HG03558 (cell line): ENCODE data around the gene CDC42EP2.

Experiments
- ATAC-seq: cut with Tn5 transposase; IDR thresholded peaks from one replicate; pipeline ENCODE4 v1.9.1; 2021; ENCODE audit warnings: moderate number of reproducible peaks; ENCODE audit not compliant: unreplicated experiment; ENCODE audit errors: extremely low read depth

CDC42EP2 gene

DNA sequence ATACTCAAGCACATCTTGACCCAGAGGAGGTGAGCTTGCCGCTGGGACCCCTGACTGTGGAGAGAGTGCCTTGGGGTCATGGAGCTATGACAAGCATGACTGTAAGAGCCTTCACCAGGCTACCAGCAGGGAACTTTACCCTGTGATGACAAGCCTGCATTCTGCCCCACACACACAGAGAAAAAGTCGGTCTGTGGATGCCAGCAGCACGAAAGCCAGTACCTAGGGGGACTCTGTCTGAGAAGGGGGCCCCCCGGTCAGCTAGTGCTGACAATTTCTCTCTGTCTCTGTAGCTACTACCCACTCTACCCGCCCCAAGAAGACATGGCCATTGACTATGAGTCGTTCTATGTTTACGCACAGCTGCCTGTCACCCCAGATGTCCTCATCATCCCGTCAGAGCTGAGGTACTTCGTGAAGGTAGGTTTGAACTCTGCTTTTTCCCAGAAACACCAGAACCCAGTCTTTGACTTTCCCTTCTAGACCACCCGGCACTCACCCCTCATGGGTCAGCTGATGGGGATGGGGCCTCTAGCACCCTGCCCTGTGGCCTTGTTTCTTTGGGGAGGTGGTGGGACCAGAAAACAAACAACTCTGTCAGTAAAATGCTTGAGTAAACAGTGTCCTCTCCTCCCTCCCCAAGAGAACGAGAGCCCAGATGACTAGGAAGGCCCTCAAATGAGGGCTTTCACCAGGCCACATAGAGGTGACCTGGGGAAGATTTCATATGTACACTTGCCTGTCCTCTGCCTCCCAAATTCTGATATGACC is 18.9 kb upstream of the CDC42EP2 start:
- no peak for ATAC-seq

GRCh38 chr11:65297026-65297672 is 17.5 kb upstream of the CDC42EP2 start:
- no peak for ATAC-seq

GRCh38 chr11:65298131-65298535 is 16.5 kb upstream of the CDC42EP2 start:
- no peak for ATAC-seq

DNA sequence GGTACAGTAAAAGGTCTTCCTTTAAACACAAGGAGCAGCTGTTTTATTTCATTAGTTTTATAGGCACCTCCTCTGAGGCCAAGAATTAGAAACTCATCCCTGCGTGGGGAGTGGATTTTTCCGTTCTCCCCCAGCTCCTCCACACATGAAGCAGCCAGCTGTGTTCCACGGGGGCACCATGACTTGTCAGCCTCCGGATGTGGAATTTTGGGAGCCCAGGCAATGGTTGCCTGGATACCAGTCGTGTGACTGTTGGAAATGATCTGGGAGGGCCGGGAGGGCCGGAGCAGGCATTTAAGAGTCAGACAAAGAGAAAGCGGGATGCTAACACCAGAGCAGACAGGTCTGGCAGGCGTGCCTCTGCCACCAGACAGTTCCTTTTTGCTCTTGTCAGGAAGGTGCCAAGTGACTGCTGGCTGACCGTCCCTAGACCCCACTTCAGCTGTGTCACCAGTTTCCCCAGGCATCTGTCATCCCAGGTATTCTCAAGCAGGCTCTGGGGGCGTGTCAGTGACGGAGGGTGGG is 15.9 kb upstream of the CDC42EP2 start:
- no peak for ATAC-seq

GRCh38 chr11:65300621-65301275 is 13.9 kb upstream of the CDC42EP2 start:
- ATAC-seq: no peak

DNA sequence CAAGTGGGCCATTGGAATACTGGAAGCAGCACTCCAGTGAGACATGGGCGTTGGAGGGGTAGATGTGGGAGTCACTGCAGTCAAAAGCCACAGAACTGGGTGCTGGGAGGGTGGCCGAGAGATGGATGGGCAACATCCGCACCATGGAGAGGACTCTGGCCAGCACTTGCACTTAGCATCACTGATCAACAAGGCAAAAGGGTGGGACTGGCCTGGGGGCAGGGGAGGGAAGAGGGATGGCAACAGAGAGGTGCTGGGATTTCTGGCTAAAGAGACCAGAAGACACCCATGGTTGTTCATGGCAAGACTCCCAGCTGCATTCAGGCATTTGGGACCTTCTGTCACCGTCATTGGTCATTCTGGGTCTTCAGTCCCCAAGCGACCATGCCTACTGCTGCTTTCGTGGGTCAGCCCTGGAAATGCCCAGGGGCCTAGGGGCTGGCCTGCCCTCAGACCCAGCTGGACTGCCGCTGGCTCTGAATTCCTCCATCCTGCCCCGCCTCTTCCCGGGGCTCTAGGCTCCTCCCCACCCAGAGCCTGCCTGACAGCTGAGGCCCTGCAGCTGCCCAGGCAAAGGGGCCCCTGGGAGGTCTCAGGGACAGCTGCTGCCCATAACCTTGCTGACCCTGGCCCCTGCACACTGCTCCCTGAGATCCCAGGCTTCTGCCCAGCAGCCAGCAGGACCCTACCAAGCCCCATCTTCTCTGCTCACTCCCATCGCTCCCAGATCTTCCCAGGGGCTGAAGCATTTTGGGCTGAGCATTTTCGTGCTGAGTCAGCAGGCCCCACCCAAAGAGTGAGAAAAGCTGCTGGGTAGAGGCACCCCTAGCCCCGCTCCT is 13.0 kb upstream of the CDC42EP2 start:
- ATAC-seq: no peak

GRCh38 chr11:65303555-65303954 is 11.1 kb upstream of the CDC42EP2 start:
- no peak for ATAC-seq

- no peak for ATAC-seq
These were observed 10.6 kb upstream of the CDC42EP2 start for GRCh38 chr11:65304110-65304509.

- ATAC-seq: no peak
These were observed 10.1 kb upstream of the CDC42EP2 start for GRCh38 chr11:65304613-65305012.

DNA sequence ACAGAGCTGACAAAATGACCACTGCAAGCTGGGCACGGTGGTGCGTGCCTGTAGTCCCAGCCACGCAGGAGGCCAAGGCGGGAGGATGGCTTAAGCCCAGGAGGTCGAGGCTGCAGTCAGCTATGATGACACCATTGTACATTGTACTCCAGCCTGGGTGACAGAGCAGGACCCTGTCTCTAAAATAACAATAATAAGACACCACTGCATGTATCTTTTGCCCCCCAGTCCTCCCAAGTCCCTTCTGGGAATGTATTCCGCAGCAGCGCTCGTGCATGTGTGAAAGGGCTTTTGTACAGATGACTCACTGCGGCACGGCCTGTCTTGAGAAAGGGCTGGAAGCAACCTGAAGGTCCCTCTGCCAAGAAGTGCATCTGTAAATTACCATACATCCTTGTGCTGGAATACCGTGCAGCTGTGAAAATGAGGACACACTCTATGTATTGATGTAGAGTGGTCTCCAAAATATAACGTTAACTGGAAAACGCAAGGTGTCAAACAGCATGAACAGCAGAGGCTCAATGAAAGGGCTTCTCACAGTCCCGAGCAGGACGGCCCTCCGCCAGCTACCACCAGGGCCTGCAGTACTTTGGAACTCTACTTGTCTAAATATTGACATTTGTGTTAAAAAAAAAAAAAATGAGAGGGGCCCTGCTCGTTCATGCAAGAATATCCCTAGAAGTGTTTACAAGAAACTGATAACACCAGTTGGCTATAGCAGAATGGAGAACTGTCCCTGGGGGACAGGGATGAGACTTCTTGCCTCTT is 9.0 kb upstream of the CDC42EP2 start:
- ATAC-seq: no peak

DNA sequence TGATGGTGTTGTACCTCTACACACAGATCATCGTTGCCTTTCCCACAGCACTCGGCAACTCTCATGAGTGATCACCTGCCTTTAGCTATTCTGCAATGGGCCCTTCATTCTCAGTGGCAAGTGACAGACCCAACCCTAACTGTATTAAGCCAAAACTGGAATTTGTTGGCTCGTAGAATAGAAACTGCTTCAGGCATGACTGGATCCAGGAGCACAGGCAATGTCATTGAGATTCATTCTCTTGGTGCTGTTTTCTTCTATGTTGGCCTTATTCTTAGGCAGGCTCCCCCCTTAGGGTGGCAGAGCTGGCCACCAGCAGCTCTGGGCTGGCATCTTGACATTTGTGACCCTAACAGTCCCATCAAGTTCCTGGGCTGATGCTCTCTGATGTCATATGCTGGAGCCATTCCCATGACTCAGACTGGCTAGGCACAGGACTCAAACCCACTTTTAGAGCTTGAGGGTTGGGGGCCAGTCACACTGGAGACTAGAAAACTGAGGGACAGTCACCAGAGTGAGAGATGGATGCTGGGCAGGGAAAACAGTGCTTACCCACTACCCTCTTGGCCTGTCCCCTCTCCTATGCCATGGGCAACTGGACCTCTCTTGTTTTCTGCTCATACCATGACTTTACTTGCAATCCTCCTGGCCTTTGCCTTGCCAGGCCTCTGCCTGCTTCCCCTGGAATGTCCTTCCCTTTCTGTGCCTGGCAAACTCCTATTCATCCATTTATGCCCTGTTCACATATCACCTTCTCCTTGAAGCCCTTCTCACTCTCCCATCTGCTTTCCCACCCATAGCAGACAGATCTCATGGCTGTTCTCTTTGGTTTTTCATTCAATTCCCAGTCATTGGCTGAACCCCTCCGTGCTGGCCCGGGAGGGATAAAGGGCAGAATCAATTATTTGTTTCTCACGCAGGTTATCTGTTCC is 7.1 kb upstream of the CDC42EP2 start:
- no peak for ATAC-seq

DNA sequence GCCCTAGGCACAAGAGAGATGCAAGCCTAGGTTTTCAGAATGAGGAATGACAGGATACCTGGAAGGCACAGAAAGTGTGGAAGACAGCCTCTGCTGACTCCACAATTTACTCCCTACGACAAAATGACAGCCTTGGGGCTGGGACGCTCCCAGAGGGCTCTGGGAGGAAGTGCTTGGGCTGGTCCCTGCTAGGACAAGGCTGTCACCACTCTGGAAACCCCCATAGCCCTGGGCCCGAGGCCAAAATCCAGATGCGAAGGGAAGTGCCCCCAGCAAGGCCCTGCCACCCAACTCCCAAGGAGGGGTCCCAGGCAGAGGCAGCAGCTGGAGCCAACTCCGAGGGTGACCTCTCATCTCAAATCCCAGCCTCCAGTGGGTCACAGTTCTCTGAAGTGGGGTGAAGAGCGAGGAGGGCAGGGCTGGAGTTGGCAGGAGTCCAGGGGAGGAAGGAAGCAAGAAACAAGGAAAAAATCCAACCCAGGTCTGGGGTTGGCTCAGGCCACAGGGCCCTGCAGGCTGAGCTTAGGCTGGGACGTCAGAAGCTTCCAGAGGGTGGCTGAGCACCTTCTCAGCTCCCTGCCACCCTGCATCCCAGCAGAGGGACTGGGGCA is 6.3 kb upstream of the CDC42EP2 start:
- ATAC-seq: no peak

- ATAC-seq: no peak
These were observed 5.7 kb upstream of the CDC42EP2 start for GRCh38 chr11:65309006-65309405.

- ATAC-seq: no peak
These were observed 4.5 kb upstream of the CDC42EP2 start for GRCh38 chr11:65310215-65310614.

GRCh38 chr11:65310736-65311135 is 3.9 kb upstream of the CDC42EP2 start:
- no peak for ATAC-seq

GRCh38 chr11:65311170-65311678 is 3.4 kb upstream of the CDC42EP2 start:
- no peak for ATAC-seq

DNA sequence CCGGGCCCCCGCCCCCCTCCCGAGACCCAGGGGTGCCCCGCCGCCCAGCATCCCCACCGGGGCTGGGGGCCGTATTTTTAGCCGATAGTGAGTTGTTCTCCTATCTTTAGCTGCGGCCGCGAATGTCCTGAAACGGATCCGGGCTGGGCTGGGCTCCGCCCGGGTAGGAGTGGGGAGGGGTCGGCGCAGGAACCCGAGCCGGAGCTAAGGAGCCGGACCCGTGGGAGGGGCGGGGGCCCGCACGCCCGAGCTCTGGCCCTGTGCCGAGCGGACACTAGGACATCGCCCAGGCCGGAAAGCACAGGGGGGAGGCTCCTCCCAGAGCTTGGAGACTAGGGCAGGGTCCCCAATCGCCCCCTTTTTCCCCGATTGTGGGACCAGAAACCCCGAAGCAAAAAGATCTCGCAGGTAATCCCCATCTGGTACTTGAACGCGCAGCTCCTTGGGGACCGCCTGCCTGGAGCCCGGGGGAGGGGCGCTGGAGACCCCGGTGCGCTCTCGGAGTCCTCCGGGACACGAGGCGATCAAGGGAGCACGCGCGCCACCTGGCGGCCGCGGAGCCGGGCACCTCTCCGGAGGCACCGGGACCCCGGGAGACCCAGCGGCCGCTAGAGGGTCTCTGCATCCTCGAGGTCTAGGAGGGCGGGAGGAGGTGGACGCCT is 669 bp downstream of the CDC42EP2 start:
- ATAC-seq: no peak
